GM06990 (cell line): ENCODE data around the gene TREM1.
A peak's percentile ranks its signal among the peaks of the same experiment; 100 is the strongest.
"Not testable (repeated sequence)": the region's sequence is repeated elsewhere in the genome, so short reads cannot be mapped to it uniquely, and the experiment has no call there.

Experiments
- DNase-seq: peaks from one replicate; pipeline ENCODE4 v3.0.0-alpha.2; 2011; ENCODE audit not compliant: insufficient read length; ENCODE audit errors: extremely low read depth
- H3K27me3 ChIP-seq: replicated peaks from 2 replicates; pipeline ENCODE4 v1.6.0; 2011; ENCODE audit warnings: low read length; ENCODE audit not compliant: control insufficient read depth, insufficient read depth
- H3K36me3 ChIP-seq: 2 replicates; pipeline ENCODE4 v1.5.1; 2011; ENCODE audit warnings: low read length; ENCODE audit not compliant: control insufficient read depth, insufficient read depth
- H3K4me3 ChIP-seq: replicated peaks from 2 replicates; pipeline ENCODE4 v1.5.1; 2011; ENCODE audit warnings: low read depth, mild to moderate bottlenecking, control low read depth, low read length
- CTCF ChIP-seq: IDR thresholded peaks from 2 replicates; pipeline ENCODE4 v1.5.1; 2011; ENCODE audit warnings: low read length, control low read depth, mild to moderate bottlenecking, inconsistent platforms; ENCODE audit not compliant: insufficient read depth, poor library complexity, severe bottlenecking

The TREM1 gene

GRCh38 chr6:41306187-41306854 lies 19.8 kb upstream of the TREM1 start:
- no peaks in the 10 kb centered on the region for H3K27me3 ChIP-seq

GRCh38 chr6:41302638-41303037 lies 16.2 kb upstream of the TREM1 start:
- no peak overlapping the region for H3K4me3 ChIP-seq
- H3K36me3 ChIP-seq = no peaks in the 10 kb centered on the region
- H3K27me3 ChIP-seq = no peaks in the 10 kb centered on the region
- DNase-seq = no peak
- TF ChIP-seq CTCF = no peak

More at GRCh38 chr6:41306187-41306854, 19.8 kb upstream of the TREM1 start:
- TF ChIP-seq CTCF = peak; percentile 57
- Histone ChIP-seq H3K4me3 (no peak overlapping the region), H3K36me3 (no peaks in the 10 kb centered on the region)
- DNase-seq = no peak

GRCh38 chr6:41298785-41299502 lies 12.5 kb upstream of the TREM1 start:
- H3K27me3 ChIP-seq = no peaks in the 10 kb centered on the region
- no peaks in the 10 kb centered on the region for H3K36me3 ChIP-seq
- no peak overlapping the region for H3K4me3 ChIP-seq
- no peak for TF ChIP-seq CTCF
- no peak for DNase-seq

GRCh38 chr6:41297248-41297647 lies 10.8 kb upstream of the TREM1 start:
- H3K36me3 ChIP-seq, DNase-seq, H3K4me3 ChIP-seq, H3K27me3 ChIP-seq: not testable (repeated sequence)

- Histone ChIP-seq H3K27me3 (no peaks in the 10 kb centered on the region), H3K36me3 (no peaks in the 10 kb centered on the region), H3K4me3 (no peak overlapping the region)
- no peak for TF ChIP-seq CTCF
- DNase-seq = no peak
Measured at GRCh38 chr6:41294214-41294872, 7.9 kb upstream of the TREM1 start.

- DNase-seq = no peak
- no peaks in the 10 kb centered on the region for H3K36me3 ChIP-seq
- TF ChIP-seq CTCF = no peak
- H3K4me3 ChIP-seq = no peak overlapping the region
- no peaks in the 10 kb centered on the region for H3K27me3 ChIP-seq
Measured at GRCh38 chr6:41291717-41292116, 5.2 kb upstream of the TREM1 start.
